Measurements from ENCODE around the gene PIK3R6.

The PIK3R6 gene

DNA sequence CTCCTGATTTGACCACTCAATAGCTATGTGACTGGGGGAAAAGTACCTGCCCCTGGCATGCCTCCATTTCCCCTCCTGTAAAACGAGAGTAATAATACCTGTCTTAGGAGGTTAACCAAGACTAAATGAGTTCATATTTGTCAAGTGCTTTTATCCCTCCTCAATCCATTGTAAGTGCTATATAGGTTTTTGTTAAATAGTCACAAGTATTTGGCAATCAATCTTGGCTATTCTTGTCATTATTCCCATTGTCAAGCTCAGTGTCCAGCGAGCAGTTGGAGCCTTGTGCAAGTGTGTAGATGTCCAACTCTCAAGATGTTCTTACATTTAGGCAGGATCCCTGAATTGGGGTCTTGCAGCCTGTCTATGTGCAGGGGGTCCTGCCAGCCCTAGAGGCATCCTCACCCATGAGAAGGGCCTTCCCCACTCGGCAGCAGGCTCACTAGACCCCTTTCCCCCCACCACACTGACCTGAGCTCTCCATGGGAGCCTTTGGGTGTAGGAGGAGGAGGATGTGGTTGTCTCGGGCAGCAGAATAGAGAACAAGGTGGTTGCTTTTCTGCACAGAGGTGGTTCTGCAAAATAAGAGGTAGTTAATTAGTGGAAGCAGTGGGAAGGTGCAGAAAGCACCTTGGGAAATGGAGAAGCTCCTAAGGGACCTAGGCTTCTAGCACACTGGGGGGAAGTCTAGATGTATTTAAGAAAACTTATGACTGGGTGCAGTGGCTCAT is 18.0 kb downstream of the PIK3R6 start:
- DNase-seq: no peak

DNA sequence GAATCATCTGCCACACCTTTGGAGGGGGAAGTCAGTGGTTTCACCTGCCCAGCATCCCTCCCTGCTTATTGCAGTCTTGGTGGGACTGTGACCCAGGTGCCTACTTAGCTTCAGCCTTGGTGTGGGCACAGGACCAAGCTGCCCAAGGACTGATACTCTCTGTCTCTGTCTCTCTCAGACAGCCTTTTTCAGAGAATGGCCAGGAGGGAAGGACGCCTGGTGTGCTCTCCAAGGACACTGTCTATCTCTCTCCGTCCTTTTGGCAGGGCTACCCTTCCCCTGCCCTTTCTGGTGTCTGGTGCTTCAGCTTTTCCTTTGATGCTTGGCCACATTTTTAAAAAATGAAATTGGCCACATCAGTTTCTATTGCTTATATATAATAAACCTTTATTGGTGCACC is 19.6 kb downstream of the PIK3R6 start:
- no peak for DNase-seq

DNA sequence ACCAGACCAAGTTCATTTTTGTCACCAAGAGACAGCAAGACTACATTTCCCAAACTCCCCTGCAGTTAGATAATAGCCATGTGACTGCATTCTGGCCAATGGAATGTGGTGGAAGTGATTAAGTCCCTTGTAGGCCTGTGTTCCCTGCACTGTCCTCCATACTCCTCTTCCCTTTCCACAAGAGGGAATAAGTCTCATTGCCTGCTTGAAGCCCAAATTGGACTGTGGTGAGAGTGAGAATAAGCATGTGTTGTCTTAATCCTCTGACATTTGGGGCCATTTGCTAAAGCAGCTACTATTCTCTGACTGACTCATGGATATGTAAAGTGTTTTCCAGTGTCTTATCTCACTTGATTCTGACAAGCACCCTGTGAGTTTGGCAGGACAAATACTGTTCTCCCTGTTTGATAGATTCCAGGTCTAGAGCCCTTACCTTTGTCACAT is 20.7 kb downstream of the PIK3R6 start:
- no peak for DNase-seq

- no peak for DNase-seq
Observed at GRCh38 chr17:8844229-8845218, 22.9 kb downstream of the PIK3R6 start.

DNA sequence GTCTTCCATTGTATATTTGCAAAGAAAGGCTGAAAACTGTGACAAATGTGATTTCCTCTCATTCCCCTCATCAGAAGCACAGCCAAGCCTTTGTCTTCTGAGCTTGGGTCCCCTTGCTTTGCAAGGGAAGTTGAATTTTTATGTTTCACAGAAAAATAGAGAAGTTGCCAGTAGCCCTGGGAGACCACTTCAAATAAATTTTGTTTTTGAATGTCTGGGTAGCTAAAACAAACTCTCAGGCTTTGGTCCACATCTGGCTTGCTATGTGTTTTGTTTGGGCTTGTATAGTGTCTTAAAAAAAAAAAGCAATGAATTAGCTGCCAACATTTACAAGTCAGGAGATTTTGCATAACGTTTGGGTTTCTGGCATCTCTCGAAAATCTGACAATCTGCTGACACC is 24.1 kb downstream of the PIK3R6 start:
- no peak for DNase-seq

DNA sequence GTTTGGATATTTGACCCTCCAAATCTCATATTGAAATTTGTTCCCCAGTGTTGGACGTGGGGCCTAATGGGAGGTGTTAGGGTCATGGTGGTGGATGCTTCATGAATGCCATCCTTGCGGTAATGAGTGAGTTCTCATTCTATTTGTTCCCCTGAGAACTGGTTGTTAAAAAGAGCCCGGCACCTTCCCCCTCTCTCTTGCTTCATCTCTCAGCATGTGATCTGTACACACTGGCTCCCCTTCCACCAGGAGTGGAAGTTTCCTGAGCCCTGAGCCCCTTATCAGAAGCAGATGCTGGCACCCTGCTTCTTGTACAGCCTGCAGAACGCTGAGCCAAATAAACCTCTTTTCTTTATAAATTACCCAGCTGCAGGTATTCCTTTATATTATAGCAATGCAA is 25.6 kb downstream of the PIK3R6 start:
- no peak for DNase-seq

- DNase-seq: no peak
Observed at GRCh38 chr17:8839410-8839935, 28.0 kb downstream of the PIK3R6 start.

GRCh38 chr17:8838551-8839095 is 28.9 kb downstream of the PIK3R6 start:
- DNase-seq: no peak

DNA sequence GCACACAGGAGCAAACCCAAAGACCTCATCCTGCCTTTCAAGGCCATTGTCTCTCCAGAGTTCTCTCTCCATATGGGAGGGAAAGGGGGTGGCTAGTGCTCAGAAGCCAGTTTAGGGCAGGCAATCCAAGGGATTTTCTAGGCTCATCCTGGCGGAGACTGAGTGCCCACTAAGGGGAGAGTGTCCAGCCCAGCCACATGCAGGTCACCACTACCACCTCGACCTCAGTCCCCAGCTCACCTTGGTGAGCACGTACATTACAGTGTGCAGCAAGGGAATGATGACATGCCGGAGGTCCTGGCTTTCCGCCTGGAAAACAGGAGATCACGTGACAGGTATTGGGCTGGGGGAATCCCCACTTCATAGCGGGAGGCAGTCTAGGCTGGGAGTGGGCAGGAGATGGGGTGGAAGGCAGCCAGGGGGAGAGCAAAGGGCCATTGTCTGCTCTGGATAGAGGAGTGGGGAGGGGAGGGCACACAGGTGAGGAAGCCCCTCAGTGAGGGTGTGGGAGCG is 29.9 kb downstream of the PIK3R6 start:
- no peak for DNase-seq

DNA sequence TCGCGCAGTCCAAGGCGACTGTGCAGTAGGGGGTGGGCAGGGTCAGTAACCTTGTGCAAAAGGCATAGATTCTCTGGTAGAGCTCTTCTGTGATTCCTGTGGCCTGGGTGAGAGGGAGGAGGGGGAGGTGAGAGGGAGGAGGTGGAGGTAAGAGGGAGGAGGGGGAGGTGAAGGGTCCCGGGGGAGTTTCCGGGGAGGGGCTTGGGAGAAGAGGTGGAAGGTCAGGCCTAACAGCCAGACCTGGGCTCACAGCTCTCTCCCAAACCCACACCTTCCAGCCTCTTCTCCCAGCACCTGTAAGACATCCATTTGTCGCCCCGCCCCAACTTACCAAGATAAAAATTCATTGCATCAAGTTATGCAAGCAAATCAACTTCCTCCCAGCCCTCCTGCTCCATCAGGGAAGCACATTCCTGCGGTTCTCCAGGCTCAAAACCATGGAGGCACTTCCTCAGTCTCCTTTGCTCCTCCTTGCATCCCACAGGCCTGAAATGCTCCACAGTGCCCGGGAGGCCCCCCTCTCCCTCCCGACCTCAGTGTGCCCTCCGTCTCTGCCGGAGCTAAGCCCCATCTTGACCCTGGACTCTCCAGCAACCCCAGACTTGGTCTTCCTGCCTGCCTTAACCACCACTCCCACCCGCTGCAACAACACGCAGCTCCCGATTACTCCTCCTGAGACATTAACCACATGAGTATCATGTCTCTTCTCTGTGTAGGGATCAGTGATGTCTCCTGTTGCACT is 30.5 kb downstream of the PIK3R6 start:
- DNase-seq: no peak

DNA sequence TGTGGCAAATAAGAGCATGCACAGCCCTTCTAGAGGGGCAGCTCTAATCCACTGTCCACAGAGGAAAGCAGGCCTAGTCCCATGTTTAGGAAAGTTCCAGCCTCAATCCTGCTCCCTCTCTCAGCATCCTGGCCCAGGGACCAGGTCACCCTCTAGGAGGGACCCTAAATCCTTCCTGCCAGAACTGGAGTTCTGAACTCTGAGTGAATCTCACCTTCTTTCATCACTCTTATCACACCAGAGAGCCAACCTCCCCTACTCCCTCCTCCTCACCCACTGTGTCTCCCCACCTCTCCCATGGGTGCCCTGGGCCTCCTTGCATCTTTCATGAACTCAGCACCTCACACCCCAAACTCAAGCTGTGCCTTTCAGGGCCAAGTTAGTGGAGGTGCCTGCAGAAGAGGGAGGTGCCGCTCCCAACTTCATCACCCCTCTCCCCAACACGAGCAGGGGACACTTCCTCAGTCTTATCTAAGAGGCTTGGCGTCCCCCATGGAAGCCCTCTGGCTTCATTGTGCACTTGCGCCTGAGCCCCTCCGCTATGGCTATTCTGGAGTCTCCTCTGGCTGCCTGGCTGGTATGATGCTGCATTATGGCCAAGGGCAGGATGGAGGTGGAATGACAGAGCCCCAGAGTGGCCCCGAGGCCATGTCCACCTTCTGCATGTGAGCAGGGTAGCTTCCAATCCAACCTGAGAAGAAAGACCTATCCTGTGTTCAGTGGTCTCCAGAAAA is 31.7 kb downstream of the PIK3R6 start:
- no peak for DNase-seq

- no peak for DNase-seq
Observed at GRCh38 chr17:8835106-8835505, 32.4 kb downstream of the PIK3R6 start.

- peak; percentile 19 for DNase-seq
Observed at GRCh38 chr17:8832711-8833352, 34.6 kb downstream of the PIK3R6 start.

DNA sequence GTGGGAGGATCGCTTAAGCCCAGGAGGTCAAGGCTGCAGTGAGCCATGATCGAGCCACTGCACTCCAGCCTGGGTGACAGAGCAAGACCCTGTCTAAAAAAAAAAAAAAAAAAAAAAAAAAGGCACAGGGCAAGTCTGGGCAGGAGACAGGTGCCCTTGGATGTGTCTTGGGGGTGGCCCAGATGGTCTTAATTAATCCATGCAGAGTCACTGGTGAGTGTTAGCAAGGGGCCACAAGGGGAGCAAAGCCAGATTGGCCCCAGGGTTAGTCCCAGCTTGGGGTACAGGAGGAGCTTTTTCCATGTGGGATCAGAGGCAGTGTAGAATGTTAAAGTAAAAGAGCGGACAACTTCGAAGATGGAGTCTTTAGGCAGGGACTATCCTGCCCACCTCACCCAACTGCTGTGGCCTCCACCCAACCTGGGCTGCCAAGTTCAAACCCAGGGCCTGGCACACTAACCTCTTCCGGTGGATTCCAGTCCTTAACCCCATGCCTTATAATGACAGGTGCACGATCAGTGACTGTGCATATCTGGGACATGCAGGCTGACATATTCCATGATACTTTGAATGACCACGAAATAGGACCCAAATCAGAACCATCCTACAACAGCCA is 36.1 kb downstream of the PIK3R6 start:
- DNase-seq: no peak

- no peak for DNase-seq
Observed at GRCh38 chr17:8830141-8830540, 37.3 kb downstream of the PIK3R6 start.

DNA sequence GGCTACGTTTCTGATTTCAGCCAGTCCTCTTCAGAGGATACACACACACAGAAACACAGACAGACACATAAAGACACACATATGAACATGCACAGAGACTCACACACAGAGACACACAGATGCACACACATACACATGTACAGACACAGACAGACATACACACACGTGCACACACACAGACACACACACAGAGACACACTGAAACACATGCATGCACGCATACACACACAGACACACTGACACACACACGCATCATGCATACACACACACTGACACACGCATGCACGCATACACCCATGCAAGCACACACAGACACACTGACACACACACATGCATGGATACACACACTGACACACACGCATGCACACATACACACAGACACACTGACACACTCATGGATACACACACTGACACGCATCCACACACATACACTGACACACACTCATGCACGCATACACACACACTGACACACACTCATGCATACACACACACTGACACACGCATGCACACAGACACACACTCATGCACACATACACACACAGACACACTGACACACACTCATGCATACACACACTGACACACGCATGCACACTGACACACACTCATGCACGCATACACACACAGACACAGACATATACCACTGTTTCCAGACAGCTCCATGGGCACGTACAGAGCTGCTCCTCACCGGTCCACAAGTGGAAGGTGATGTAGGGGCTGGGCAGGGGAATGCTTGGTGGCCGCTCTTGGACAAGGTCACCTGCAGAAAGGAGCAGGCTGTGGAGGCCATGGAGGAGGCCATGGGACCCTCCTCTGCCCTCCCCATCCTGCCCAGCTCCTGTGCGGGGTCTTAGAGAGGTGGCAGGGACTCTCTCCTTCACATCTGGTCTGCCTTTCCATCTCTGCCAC is 38.2 kb downstream of the PIK3R6 start:
- DNase-seq: no peak

- DNase-seq: no peak
Observed at GRCh38 chr17:8828517-8828875, 39.0 kb downstream of the PIK3R6 start.

- no peak for DNase-seq
Observed at GRCh38 chr17:8826808-8827435, 40.6 kb downstream of the PIK3R6 start.

DNA sequence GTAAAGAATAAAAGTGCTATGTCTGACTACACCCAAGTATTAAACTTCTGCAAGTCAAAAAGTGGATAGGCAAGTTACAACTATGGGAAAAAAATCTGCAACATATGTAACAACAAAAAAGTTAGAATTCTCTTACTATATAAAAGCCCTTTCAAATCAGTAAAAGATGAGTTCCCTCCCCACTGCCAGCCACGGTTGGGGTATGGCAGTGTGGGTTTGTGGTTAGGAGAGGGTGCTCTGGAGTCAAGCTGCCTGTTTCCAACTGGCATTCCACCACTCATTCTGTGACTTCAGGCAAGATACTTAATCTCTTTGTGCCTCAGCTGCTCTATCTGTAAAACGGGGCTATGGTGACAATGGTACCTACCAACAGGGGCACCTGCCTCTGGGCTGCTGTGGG is 41.7 kb downstream of the PIK3R6 start:
- no peak for DNase-seq
